ENCODE results near the gene CDK17. TPM values are rescaled to one million over a fixed set of nuclear protein-coding genes. Genes with fewer than 3 reads are reported as not detected.

CDK17 gene
- total and polyA plus RNA-seq, 2 donors from 2014 or later = 6.6 to 35.7 TPM

GRCh38 chr12:96425951-96426350 lies 25.7 kb upstream of the CDK17 start:
- intact Hi-C loops (cut with DNase I) = no loop called here
- Histone ChIP-seq H3K9ac (ENCODE audit: low read length in 3 of 3) (no peak overlapping the region), H3K4me1 (ENCODE audit: control insufficient read depth in 2 of 3, insufficient read depth in 2 of 3, low read depth in 1 of 3, low read length in 3 of 3) (no peaks in the 10 kb centered on the region), H3K4me3 (ENCODE audit: low read length in 3 of 3) (no peak overlapping the region), H3K36me3 (ENCODE audit: control insufficient read depth in 2 of 3, insufficient read depth in 3 of 3, low read length in 3 of 3) (no peaks in the 10 kb centered on the region), H3K27me3 (ENCODE audit: control insufficient read depth, insufficient read depth, low read length) (no peaks in the 10 kb centered on the region), H3K9me3 (ENCODE audit: control insufficient read depth in 2 of 3, insufficient read depth in 1 of 3, low read length in 3 of 3) (no peaks in the 10 kb centered on the region), H3K27ac (ENCODE audit: low read depth in 2 of 2, low read length in 2 of 2) (no peak overlapping the region)
- DNase-seq (no peak), FAIRE-seq (no peak)
- no peak for TF ChIP-seq CTCF (IDR thresholded peaks at IDR 0.05; ENCODE audit: borderline replicate concordance, extremely low read depth, insufficient read depth)

- TF ChIP-seq CTCF (IDR thresholded peaks at IDR 0.05; ENCODE audit: borderline replicate concordance, extremely low read depth, insufficient read depth) = no peak
- no peaks in the 10 kb centered on the region for H3K27me3 ChIP-seq (ENCODE audit: control insufficient read depth, insufficient read depth, low read length)
- FAIRE-seq (no peak), DNase-seq (no peak)
- no peak overlapping the region for H3K4me3 ChIP-seq (ENCODE audit: low read length in 3 of 3)
- no peaks in the 10 kb centered on the region for H3K9me3 ChIP-seq (ENCODE audit: control insufficient read depth in 2 of 3, insufficient read depth in 1 of 3, low read length in 3 of 3)
- H3K9ac ChIP-seq (ENCODE audit: low read length in 3 of 3) = no peak overlapping the region
- H3K27ac ChIP-seq (ENCODE audit: low read depth in 2 of 2, low read length in 2 of 2) = no peak overlapping the region
- H3K36me3 ChIP-seq (ENCODE audit: control insufficient read depth in 2 of 3, insufficient read depth in 3 of 3, low read length in 3 of 3) = no peaks in the 10 kb centered on the region
- H3K4me1 ChIP-seq (ENCODE audit: control insufficient read depth in 2 of 3, insufficient read depth in 2 of 3, low read depth in 1 of 3, low read length in 3 of 3) = no peaks in the 10 kb centered on the region
- intact Hi-C loops (cut with DNase I) = no loop called here
Observed at GRCh38 chr12:96425321-96425720, 25.1 kb upstream of the CDK17 start.

- Histone ChIP-seq H3K9ac (ENCODE audit: low read length in 3 of 3) (no peak overlapping the region), H3K27me3 (ENCODE audit: control insufficient read depth, insufficient read depth, low read length) (no peaks in the 10 kb centered on the region), H3K4me1 (ENCODE audit: control insufficient read depth in 2 of 3, insufficient read depth in 2 of 3, low read depth in 1 of 3, low read length in 3 of 3) (no peaks in the 10 kb centered on the region), H3K27ac (ENCODE audit: low read depth in 2 of 2, low read length in 2 of 2) (no peak overlapping the region), H3K36me3 (ENCODE audit: control insufficient read depth in 2 of 3, insufficient read depth in 3 of 3, low read length in 3 of 3) (no peaks in the 10 kb centered on the region), H3K9me3 (ENCODE audit: control insufficient read depth in 2 of 3, insufficient read depth in 1 of 3, low read length in 3 of 3) (no peaks in the 10 kb centered on the region), H3K4me3 (ENCODE audit: low read length in 3 of 3) (no peak overlapping the region)
- no peak for TF ChIP-seq CTCF (IDR thresholded peaks at IDR 0.05; ENCODE audit: borderline replicate concordance, extremely low read depth, insufficient read depth)
- intact Hi-C loops (cut with DNase I) = no loop called here
- no peak for DNase-seq
- FAIRE-seq = no peak
Observed at GRCh38 chr12:96424601-96425000, 24.4 kb upstream of the CDK17 start.

GRCh38 chr12:96422192-96422591 lies 22.0 kb upstream of the CDK17 start:
- DNase-seq (no peak), FAIRE-seq (no peak)
- Histone ChIP-seq H3K36me3 (ENCODE audit: control insufficient read depth in 2 of 3, insufficient read depth in 3 of 3, low read length in 3 of 3) (no peaks in the 10 kb centered on the region), H3K4me1 (ENCODE audit: control insufficient read depth in 2 of 3, insufficient read depth in 2 of 3, low read depth in 1 of 3, low read length in 3 of 3) (no peaks in the 10 kb centered on the region), H3K9me3 (ENCODE audit: control insufficient read depth in 2 of 3, insufficient read depth in 1 of 3, low read length in 3 of 3) (no peaks in the 10 kb centered on the region), H3K27ac (ENCODE audit: low read depth in 2 of 2, low read length in 2 of 2) (no peak overlapping the region), H3K27me3 (ENCODE audit: control insufficient read depth, insufficient read depth, low read length) (no peaks in the 10 kb centered on the region), H3K4me3 (ENCODE audit: low read length in 3 of 3) (no peak overlapping the region), H3K9ac (ENCODE audit: low read length in 3 of 3) (no peak overlapping the region)
- intact Hi-C loops (cut with DNase I) = no loop called here
- no peak for TF ChIP-seq CTCF (IDR thresholded peaks at IDR 0.05; ENCODE audit: borderline replicate concordance, extremely low read depth, insufficient read depth)
